ENCODE measurements around the gene THUMPD2.

THUMPD2 gene

DNA sequence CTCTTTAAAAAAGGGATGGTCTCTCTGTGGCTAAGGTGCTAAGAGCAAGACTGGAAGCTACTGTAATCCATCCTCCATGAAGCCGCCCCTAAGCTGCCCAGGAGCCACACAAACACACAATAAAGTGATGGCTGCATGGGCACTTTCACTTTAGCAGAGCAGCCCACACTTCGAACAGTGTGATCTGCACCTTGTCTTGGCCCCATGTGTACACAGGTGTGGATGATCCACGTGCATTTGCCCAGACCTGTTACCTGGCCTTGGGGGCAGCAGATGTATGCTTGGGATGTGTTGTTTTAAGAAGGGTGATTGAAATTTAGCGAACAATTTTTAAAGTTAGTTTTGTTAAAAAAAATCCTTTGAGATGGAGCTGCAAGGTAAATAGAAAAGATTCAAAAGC lies 73.4 kb downstream of the THUMPD2 start:
- TF ChIP-seq, protein P1, sequence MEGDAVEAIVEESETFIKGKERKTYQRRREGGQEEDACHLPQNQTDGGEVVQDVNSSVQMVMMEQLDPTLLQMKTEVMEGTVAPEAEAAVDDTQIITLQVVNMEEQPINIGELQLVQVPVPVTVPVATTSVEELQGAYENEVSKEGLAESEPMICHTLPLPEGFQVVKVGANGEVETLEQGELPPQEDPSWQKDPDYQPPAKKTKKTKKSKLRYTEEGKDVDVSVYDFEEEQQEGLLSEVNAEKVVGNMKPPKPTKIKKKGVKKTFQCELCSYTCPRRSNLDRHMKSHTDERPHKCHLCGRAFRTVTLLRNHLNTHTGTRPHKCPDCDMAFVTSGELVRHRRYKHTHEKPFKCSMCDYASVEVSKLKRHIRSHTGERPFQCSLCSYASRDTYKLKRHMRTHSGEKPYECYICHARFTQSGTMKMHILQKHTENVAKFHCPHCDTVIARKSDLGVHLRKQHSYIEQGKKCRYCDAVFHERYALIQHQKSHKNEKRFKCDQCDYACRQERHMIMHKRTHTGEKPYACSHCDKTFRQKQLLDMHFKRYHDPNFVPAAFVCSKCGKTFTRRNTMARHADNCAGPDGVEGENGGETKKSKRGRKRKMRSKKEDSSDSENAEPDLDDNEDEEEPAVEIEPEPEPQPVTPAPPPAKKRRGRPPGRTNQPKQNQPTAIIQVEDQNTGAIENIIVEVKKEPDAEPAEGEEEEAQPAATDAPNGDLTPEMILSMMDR (IDR thresholded peaks at IDR 0.05; ENCODE audit: low read depth, low read length) = no peak
- DNase-seq (ENCODE audit: low read depth, low spot score) = no peak
- in situ Hi-C loops (cut with HindIII; ENCODE audit: low sequenced_read_pairs) = no loop called here
- H3K4me3 ChIP-seq (ENCODE audit: low read depth, low read length) = no peak overlapping the region

DNA sequence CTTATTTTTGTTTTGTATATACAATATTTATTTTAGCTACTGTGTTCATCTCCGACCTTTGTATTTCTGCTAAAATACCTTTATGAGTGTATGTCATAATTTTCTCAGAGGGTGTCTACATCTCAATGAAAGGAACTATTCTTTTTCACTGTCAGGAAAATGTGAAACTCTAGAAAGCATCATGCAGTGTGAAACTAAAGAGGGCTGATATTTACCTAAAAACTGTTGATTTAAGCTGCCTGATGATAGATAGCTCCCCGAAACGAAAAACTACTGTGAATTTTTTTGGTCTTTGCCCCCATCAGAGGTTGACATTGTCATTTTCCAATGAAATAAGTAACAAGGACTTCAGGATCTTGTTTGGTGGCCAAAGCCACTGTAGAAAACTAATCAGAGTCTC lies 74.5 kb downstream of the THUMPD2 start:
- H3K4me3 ChIP-seq (ENCODE audit: low read depth, low read length) = no peak overlapping the region
- DNase-seq (ENCODE audit: low read depth, low spot score) = no peak
- in situ Hi-C loops (cut with HindIII; ENCODE audit: low sequenced_read_pairs) = no loop called here
- TF ChIP-seq, protein P1 (IDR thresholded peaks at IDR 0.05; ENCODE audit: low read depth, low read length) = no peak

DNA sequence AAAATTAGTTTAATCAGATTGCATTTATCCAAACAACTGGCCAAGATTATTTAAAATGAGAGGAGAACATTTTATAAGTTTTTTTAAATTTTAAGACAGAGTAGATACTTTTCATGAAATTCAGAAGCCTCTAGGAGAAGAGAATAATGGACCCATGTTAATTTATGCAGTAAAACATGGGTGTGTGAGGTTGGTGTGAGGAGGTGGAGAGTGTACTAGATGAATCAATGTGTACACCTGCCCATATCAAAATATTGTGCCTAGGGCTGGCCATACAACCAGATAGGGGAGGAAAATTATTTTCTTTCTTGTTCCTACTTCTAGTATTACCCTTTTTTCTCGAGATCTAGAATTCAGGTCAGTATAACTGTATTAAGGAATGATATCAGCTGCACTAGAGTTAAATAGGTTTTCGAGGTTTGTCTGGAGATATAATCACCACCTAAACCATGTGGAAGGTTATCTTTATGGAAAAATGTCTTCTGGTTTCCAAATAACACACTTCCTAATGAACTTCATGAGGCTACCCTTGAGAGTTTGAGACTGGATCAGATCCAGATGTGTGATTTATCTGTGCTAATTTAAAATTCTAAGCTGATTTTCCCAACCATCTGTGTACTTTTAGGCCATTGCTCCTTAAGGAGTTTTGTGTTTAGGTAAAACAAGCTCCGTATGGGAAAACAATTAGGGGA lies 75.7 kb downstream of the THUMPD2 start:
- DNase-seq (ENCODE audit: low read depth, low spot score) = no peak
- in situ Hi-C loops (cut with HindIII; ENCODE audit: low sequenced_read_pairs) = no loop called here
- TF ChIP-seq, protein P1 (IDR thresholded peaks at IDR 0.05; ENCODE audit: low read depth, low read length) = no peak
- H3K4me3 ChIP-seq (ENCODE audit: low read depth, low read length) = no peak overlapping the region

DNA sequence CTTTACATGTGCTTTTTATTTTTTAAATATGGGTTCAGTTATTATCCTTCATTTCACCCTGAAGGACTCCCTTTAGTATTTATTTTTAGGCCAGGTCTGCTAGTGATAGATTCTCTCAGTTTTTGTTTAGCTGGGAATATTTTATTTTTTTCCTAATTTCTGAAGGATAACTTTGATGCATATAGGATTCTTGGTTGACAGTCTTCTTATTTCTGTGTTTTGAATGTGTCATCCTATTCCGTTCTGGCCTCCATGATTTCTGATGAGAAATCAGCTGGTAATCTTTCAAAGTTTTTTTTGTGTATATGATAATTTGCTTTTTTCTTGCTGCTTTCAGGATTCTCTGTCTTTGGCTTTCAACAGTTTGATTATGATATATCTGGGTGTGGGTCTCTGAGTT lies 77.9 kb downstream of the THUMPD2 start:
- in situ Hi-C loops (cut with HindIII; ENCODE audit: low sequenced_read_pairs) = no loop called here
- TF ChIP-seq, protein P1 (IDR thresholded peaks at IDR 0.05; ENCODE audit: low read depth, low read length) = no peak
- no peak for DNase-seq (ENCODE audit: low read depth, low spot score)
- no peak overlapping the region for H3K4me3 ChIP-seq (ENCODE audit: low read depth, low read length)

DNA sequence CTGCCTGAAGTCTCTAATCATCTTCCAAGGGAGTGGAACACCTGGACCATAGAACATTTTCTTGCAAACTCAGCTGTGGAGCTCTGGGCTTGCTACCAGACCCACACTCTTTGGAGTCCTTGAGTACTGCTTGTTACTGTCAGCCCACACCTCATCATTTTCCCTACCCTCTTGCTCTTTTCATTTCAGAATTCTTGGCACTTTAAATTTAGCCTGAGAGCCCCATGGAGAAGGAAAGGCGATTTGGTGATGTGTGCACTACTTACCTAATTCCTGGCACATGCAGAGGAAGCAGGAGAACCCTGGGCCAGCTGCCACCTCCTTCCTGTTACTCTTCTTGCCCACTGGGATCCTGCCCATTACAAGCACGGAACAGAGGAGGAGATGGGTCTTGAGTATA lies 81.6 kb downstream of the THUMPD2 start:
- no peak overlapping the region for H3K4me3 ChIP-seq (ENCODE audit: low read depth, low read length)
- in situ Hi-C loops (cut with HindIII; ENCODE audit: low sequenced_read_pairs) = no loop called here
- TF ChIP-seq, protein P1 (IDR thresholded peaks at IDR 0.05; ENCODE audit: low read depth, low read length) = no peak
- peak; percentile 7 for DNase-seq (ENCODE audit: low read depth, low spot score)

DNA sequence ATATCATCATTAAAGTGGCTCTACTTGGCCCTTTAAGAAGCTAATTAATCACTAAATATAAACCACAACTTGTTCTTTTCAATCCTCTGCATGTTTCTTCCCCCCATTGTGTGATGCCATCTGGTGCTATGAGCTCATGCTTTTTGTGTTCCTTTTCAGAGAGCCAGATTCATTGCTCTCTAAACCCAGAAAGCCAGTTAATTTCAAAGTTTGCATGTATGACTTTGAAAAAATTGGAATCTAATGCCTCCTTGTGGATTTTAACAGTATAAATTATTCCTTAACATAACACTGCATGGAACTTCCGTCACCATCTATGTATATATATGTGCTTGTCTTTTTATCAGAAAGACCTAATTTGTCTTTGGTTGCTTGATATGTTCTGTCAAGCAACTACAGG lies 82.2 kb downstream of the THUMPD2 start:
- in situ Hi-C loops (cut with HindIII; ENCODE audit: low sequenced_read_pairs) = no loop called here
- peak; percentile 85 for DNase-seq (ENCODE audit: low read depth, low spot score)

More for the DNA sequence above, 82.2 kb downstream of the THUMPD2 start:
- TF ChIP-seq, protein P1 (IDR thresholded peaks at IDR 0.05; ENCODE audit: low read depth, low read length) = peak; percentile 32
- H3K4me3 ChIP-seq (ENCODE audit: low read depth, low read length) = no peak overlapping the region

All from astrocyte of the spinal cord (primary cell).